Right lobe of liver (tissue), 4 donors: ENCODE data around the gene PPP4C.

Source experiments
- POLR2A ChIP-seq: fragments of 450-650 bp; IDR thresholded peaks from one replicate; pipeline ENCODE4 v1.6.1; 2017; ENCODE audit warnings: antibody characterized with exemption, mild to moderate bottlenecking
- TF ChIP-seq, protein P1 (sequence below), 4 donors: fragments of 200-600 bp in 3 of 4; fragments of 450-650 bp in 1 of 4; IDR thresholded peaks; one replicate each; pipeline versions ENCODE4 v1.5.1 to v1.8.0; 2016 to 2022; ENCODE audit warnings: antibody characterized with exemption in 4 of 4, mild to moderate bottlenecking in 2 of 4
- donor health status: DM: no; HTN: no; CAD: no.
- donor health status: DM: no; HTN: no; CAD: no.
- donor health status: DM: no; HTN: yes; CAD: no.

DNA sequence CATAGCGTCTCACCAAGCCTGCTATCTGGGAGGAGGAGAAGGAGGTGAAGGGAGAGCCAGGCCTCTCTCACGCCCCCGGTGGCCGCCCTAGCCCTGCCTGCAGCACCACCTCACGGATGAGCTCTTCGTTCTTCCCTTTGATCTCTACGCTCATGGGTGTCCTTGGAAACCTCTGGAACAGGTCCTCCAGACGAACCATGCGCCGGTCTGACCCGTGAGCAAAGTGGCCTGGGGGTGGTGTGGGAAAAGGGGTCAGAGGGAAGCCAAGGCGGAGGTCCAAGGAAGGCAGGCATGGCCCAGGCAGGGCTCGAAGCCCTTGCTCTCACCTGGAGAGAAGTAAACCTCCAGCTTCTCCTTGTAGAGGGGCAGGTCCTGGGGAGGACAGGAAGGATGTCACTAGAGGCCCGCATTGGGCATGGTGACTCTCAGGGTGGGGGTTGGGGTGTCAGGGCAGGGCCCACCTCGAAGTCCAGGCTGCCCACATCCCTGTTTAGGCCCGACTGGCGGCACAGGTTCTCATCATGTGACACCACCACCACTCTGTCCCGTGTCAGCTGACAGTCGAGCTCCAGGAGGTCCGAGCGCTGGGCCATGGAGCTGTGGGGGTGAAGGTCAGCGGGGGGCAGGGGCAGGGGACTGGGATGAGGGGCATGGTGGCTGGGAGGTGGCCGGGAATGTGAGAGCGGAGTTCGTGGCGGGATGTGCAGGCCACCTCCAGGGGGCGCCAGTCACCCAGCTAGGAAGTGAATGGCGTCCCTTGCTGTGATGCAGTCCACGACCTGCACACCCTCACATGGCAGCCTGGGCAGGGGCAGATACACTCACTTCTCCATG, 36.6 kb downstream of the PPP4C start:
- no peak for TF ChIP-seq POLR2A
- TF ChIP-seq, protein P1, sequence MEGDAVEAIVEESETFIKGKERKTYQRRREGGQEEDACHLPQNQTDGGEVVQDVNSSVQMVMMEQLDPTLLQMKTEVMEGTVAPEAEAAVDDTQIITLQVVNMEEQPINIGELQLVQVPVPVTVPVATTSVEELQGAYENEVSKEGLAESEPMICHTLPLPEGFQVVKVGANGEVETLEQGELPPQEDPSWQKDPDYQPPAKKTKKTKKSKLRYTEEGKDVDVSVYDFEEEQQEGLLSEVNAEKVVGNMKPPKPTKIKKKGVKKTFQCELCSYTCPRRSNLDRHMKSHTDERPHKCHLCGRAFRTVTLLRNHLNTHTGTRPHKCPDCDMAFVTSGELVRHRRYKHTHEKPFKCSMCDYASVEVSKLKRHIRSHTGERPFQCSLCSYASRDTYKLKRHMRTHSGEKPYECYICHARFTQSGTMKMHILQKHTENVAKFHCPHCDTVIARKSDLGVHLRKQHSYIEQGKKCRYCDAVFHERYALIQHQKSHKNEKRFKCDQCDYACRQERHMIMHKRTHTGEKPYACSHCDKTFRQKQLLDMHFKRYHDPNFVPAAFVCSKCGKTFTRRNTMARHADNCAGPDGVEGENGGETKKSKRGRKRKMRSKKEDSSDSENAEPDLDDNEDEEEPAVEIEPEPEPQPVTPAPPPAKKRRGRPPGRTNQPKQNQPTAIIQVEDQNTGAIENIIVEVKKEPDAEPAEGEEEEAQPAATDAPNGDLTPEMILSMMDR (IDR thresholded peaks at IDR 0.05) = peak; percentile 41 to 55 (median 46)
